Parathyroid adenoma (tissue), 2 donors: ENCODE results near the gene WNT8B.
A peak's percentile ranks its signal among the peaks of the same experiment; 100 is the strongest.

Source experiments
- H2AFZ ChIP-seq: fragments of 300-600 bp; sonication (generic); one replicate; pipeline ENCODE4 v1.7.0; 2017; ENCODE audit warnings: antibody characterized with exemption, mild to moderate bottlenecking
- H3K27ac ChIP-seq: fragments of 300-600 bp; sonication (generic); one replicate; pipeline ENCODE4 v1.7.0; 2017
- H3K27me3 ChIP-seq: fragments of 300-600 bp; sonication (generic); one replicate; pipeline ENCODE4 v1.7.0; 2017; ENCODE audit warnings: low read length; ENCODE audit not compliant: control insufficient read depth, insufficient read depth
- H3K36me3 ChIP-seq: fragments of 300-600 bp; sonication (generic); one replicate; pipeline ENCODE4 v1.7.0; 2017; ENCODE audit warnings: low read length; ENCODE audit not compliant: control insufficient read depth, insufficient read depth
- H3K4me1 ChIP-seq: fragments of 300-600 bp; sonication (generic); one replicate; pipeline ENCODE4 v1.7.0; 2017; ENCODE audit warnings: control low read depth
- H3K4me2 ChIP-seq: fragments of 300-600 bp; sonication (generic); one replicate; pipeline ENCODE4 v1.7.0; 2017; ENCODE audit warnings: low read length
- H3K4me3 ChIP-seq: fragments of 300-600 bp; sonication (generic); one replicate; pipeline ENCODE4 v1.7.0; 2017; ENCODE audit warnings: low read depth, low read length
- H3K79me2 ChIP-seq: fragments of 300-600 bp; sonication (generic); one replicate; pipeline ENCODE4 v1.7.0; 2017; ENCODE audit warnings: control low read depth
- H3K9ac ChIP-seq: fragments of 300-600 bp; sonication (generic); one replicate; pipeline ENCODE4 v1.7.0; 2017; ENCODE audit warnings: mild to moderate bottlenecking
- H3K9me3 ChIP-seq: fragments of 300-600 bp; sonication (generic); one replicate; pipeline ENCODE4 v1.7.0; 2017; ENCODE audit warnings: low read length; ENCODE audit not compliant: control insufficient read depth
- TF ChIP-seq, protein P1 (sequence below): fragments of 300-600 bp; sonication (generic); IDR thresholded peaks from one replicate; pipeline ENCODE4 v1.7.0; 2017; ENCODE audit warnings: antibody characterized with exemption, mild to moderate bottlenecking
- donor health status: primary hyperparathyroidism.

The WNT8B gene

GRCh38 chr10:100518761-100519241 lies 56.0 kb downstream of the WNT8B start:
- no peak overlapping the region for H3K4me3 ChIP-seq
- no peaks in the 10 kb centered on the region for H3K27me3 ChIP-seq
- no peaks in the 10 kb centered on the region for H3K4me1 ChIP-seq
- H2AFZ ChIP-seq, result peak overlapping the region; percentile 2
- no peak overlapping the region for H3K9ac ChIP-seq
- no peak overlapping the region for H3K27ac ChIP-seq
- H3K9me3 ChIP-seq, result no peaks in the 10 kb centered on the region
- no peak overlapping the region for H3K4me2 ChIP-seq
- H3K79me2 ChIP-seq, result no peaks in the 10 kb centered on the region
- TF ChIP-seq, protein P1, sequence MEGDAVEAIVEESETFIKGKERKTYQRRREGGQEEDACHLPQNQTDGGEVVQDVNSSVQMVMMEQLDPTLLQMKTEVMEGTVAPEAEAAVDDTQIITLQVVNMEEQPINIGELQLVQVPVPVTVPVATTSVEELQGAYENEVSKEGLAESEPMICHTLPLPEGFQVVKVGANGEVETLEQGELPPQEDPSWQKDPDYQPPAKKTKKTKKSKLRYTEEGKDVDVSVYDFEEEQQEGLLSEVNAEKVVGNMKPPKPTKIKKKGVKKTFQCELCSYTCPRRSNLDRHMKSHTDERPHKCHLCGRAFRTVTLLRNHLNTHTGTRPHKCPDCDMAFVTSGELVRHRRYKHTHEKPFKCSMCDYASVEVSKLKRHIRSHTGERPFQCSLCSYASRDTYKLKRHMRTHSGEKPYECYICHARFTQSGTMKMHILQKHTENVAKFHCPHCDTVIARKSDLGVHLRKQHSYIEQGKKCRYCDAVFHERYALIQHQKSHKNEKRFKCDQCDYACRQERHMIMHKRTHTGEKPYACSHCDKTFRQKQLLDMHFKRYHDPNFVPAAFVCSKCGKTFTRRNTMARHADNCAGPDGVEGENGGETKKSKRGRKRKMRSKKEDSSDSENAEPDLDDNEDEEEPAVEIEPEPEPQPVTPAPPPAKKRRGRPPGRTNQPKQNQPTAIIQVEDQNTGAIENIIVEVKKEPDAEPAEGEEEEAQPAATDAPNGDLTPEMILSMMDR, result peak; percentile 83
- H3K36me3 ChIP-seq, result no peaks in the 10 kb centered on the region

DNA sequence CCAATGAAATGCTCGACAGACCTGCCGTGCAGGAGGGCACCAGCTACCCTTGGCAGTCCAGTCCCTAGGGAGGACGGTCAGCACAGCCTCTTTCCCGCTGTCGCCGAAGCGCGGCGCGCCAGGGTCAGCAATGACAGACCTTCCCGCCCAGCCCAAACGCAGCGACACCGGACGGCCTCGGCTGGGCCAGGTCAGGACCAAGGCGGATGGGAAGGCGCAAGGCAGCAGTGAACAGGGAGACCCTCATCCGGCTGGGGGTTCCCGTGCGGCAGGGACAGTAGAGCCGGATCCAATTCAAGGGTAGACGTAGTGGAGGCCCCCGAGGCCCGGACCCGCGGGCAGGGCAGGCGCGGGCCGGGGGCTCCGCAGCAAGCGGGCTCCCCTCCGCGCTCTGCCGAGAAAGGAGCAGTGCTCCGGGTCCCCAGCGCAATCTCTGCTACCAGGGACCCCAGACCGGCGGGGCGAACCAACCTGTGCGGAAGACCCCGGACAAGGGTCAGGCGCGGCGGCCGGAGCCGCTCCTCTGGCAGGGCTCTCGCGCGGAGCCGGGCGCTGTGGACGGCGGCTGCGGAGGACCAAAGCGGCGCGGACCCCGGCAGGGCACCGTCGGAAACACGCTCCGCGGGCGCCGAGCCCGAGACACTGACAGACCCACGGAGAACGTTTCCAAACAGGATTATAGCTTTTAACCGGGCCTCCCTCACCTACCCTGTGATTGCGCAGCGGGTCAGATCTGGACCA lies 56.7 kb downstream of the WNT8B start, which contains the start of gene SEC31B:
Gene SEC31B, minus strand, starts transcription at position 551 of the 741 bp plus-strand sequence. CDS start 2,909 bp downstream, outside the sequence.
- Histone ChIP-seq H3K4me3 (no peak within 1 kb of the TSS), H3K79me2 (no peaks in the 10 kb centered on the region), H3K27me3 (no peaks in the 10 kb centered on the region), H3K4me2 (peak within 1 kb of the TSS; percentile 25), H3K4me1 (no peaks in the 10 kb centered on the region), H3K36me3 (no peaks in the 10 kb centered on the region), H3K9me3 (no peaks in the 10 kb centered on the region), H3K9ac (no peak within 1 kb of the TSS), H3K27ac (no peak within 1 kb of the TSS), H2AFZ (peak within 1 kb of the TSS; percentile 2)
- TF ChIP-seq, protein P1, result no peak

DNA sequence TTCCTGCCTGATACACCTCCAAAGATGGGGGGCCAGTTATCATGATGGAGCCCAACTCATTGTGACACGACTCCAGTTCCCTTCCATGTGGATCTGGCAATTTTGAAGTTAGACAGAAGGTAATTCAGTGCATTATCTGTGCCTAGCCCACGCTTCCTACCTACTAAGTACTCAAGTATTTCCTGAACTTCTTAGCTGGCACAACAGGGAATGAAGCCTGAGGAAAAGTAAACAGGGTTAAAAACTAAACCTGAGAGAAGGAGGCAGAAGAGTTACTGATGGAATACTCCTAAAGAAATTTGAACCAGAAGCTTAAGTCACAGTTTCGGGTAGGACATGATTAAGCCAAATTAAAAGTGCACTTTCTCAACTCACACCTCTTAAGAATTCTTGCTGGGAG lies 58.0 kb downstream of the WNT8B start:
- Histone ChIP-seq H3K36me3 (no peaks in the 10 kb centered on the region), H3K4me2 (no peak overlapping the region), H3K27ac (no peak overlapping the region), H3K9ac (no peak overlapping the region), H3K27me3 (no peaks in the 10 kb centered on the region), H3K79me2 (no peaks in the 10 kb centered on the region), H2AFZ (no peak overlapping the region), H3K4me3 (no peak overlapping the region), H3K4me1 (no peaks in the 10 kb centered on the region), H3K9me3 (no peaks in the 10 kb centered on the region)
- TF ChIP-seq, protein P1, result no peak

- no peaks in the 10 kb centered on the region for H3K4me1 ChIP-seq
- no peaks in the 10 kb centered on the region for H3K27me3 ChIP-seq
- H3K4me3 ChIP-seq, result no peak overlapping the region
- H3K9me3 ChIP-seq, result no peaks in the 10 kb centered on the region
- TF ChIP-seq, protein P1, result no peak
- no peak overlapping the region for H2AFZ ChIP-seq
- no peak overlapping the region for H3K9ac ChIP-seq
- no peaks in the 10 kb centered on the region for H3K79me2 ChIP-seq
- no peaks in the 10 kb centered on the region for H3K36me3 ChIP-seq
- H3K27ac ChIP-seq, result no peak overlapping the region
- no peak overlapping the region for H3K4me2 ChIP-seq
Observed at GRCh38 chr10:100522107-100522801, 59.4 kb downstream of the WNT8B start.
